ENCODE data around the gene TULP4. TPM values are rescaled to one million over a fixed set of nuclear protein-coding genes. Genes with fewer than 3 reads are reported as not detected.
A peak's percentile ranks its signal among the peaks of the same experiment; 100 is the strongest.

Gene TULP4
- total and polyA plus RNA-seq, 2 donors (not counting 1 experiment from before 2014, with no cell fraction given): 16.8 to 88.2 TPM

DNA sequence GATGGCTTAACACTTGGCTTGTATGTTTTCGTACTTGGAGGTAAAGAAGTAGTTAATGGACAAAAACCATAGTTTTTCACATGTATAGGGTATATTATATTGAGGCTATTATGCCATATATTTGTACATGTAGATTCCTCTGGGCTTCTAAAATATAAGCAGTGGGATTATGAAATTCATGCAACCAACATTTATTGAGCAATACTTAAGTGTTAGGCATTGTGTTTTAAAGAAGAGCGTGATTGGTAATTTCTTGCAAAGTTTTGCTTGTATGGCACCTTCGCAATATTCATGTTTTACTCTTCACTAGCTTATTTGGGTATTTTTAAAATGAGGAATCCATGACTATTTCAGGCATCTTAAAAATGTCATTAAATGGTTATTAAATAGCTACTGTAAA lies 2.5 kb downstream of the TULP4 start:
- Histone ChIP-seq H3K36me3 (ENCODE audit: control insufficient read depth, insufficient read depth, low read length) (no peaks in the 10 kb centered on the region), H3K9ac (ENCODE audit: insufficient read depth, low read length) (no peak overlapping the region), H3K4me3 (replicated peaks in 1 of 4; ENCODE audit: control extremely low read depth in 1 of 4, insufficient read depth in 1 of 4, low read depth in 3 of 4, low read length in 4 of 4) (no peak overlapping the region), H3K27ac (ENCODE audit: insufficient read depth, low read length) (no peak overlapping the region), H3K79me2 (ENCODE audit: control insufficient read depth, insufficient read depth, low read length) (no peaks in the 10 kb centered on the region), H2AFZ (ENCODE audit: low read length) (no peak overlapping the region), H3K9me3 (ENCODE audit: control insufficient read depth, insufficient read depth, low read depth, low read length) (no peaks in the 10 kb centered on the region), H4K20me1 (ENCODE audit: control insufficient read depth, extremely low read depth, insufficient read depth, low read length) (no peaks in the 10 kb centered on the region), H3K4me2 (ENCODE audit: extremely low read depth, insufficient read depth, low read length) (no peak overlapping the region), H3K4me1 (ENCODE audit: control insufficient read depth, extremely low read depth, insufficient read depth, low read length) (no peaks in the 10 kb centered on the region), H3K27me3 (ENCODE audit: control insufficient read depth, insufficient read depth, low read length) (no peaks in the 10 kb centered on the region)
- no peak for TF ChIP-seq EZH2 (IDR thresholded peaks at IDR 0.05; ENCODE audit: low read length, missing control alignments)
- TF ChIP-seq, protein P1, sequence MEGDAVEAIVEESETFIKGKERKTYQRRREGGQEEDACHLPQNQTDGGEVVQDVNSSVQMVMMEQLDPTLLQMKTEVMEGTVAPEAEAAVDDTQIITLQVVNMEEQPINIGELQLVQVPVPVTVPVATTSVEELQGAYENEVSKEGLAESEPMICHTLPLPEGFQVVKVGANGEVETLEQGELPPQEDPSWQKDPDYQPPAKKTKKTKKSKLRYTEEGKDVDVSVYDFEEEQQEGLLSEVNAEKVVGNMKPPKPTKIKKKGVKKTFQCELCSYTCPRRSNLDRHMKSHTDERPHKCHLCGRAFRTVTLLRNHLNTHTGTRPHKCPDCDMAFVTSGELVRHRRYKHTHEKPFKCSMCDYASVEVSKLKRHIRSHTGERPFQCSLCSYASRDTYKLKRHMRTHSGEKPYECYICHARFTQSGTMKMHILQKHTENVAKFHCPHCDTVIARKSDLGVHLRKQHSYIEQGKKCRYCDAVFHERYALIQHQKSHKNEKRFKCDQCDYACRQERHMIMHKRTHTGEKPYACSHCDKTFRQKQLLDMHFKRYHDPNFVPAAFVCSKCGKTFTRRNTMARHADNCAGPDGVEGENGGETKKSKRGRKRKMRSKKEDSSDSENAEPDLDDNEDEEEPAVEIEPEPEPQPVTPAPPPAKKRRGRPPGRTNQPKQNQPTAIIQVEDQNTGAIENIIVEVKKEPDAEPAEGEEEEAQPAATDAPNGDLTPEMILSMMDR (conservative IDR thresholded peaks at IDR 0.05 in 1 of 2, IDR thresholded peaks at IDR 0.05 in 1 of 2; ENCODE audit: low read depth in 1 of 2, low read length in 2 of 2): no peak
- peak in 1 of 2 donors; percentile 15 for DNase-seq (ENCODE audit: low read depth in 2 of 2)

DNA sequence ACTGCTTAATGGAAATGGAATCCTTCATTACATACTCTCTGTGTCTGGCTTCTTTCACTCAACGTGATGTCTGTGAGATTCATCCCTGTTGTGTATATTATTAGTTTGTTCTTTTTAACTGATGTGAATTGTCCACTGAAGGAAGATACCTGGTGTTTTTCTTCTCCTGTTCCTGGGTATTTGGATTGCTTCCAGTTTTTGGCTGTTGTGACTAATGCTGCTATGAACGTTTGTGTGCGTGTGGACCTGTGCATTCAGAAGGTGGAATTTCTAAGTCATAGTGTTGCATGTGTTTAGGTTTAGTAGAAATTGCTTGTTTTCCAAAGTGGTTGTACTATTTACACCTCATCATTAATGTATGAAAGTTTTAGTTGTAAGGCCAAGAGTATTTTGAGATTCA lies 3.8 kb downstream of the TULP4 start:
- Histone ChIP-seq H3K4me3 (replicated peaks in 1 of 4; ENCODE audit: control extremely low read depth in 1 of 4, insufficient read depth in 1 of 4, low read depth in 3 of 4, low read length in 4 of 4) (no peak overlapping the region), H2AFZ (ENCODE audit: low read length) (no peak overlapping the region), H3K27me3 (ENCODE audit: control insufficient read depth, insufficient read depth, low read length) (no peaks in the 10 kb centered on the region), H3K27ac (ENCODE audit: insufficient read depth, low read length) (no peak overlapping the region), H3K36me3 (ENCODE audit: control insufficient read depth, insufficient read depth, low read length) (no peaks in the 10 kb centered on the region), H3K9ac (ENCODE audit: insufficient read depth, low read length) (no peak overlapping the region), H3K4me1 (ENCODE audit: control insufficient read depth, extremely low read depth, insufficient read depth, low read length) (no peaks in the 10 kb centered on the region), H3K9me3 (ENCODE audit: control insufficient read depth, insufficient read depth, low read depth, low read length) (no peaks in the 10 kb centered on the region), H4K20me1 (ENCODE audit: control insufficient read depth, extremely low read depth, insufficient read depth, low read length) (no peaks in the 10 kb centered on the region), H3K79me2 (ENCODE audit: control insufficient read depth, insufficient read depth, low read length) (no peaks in the 10 kb centered on the region), H3K4me2 (ENCODE audit: extremely low read depth, insufficient read depth, low read length) (no peak overlapping the region)
- peak in 1 of 2 donors; percentile 55 for DNase-seq (ENCODE audit: low read depth in 2 of 2)
- TF ChIP-seq, protein P1 (conservative IDR thresholded peaks at IDR 0.05 in 1 of 2, IDR thresholded peaks at IDR 0.05 in 1 of 2; ENCODE audit: low read depth in 1 of 2, low read length in 2 of 2): no peak
- TF ChIP-seq EZH2 (IDR thresholded peaks at IDR 0.05; ENCODE audit: low read length, missing control alignments): no peak

DNA sequence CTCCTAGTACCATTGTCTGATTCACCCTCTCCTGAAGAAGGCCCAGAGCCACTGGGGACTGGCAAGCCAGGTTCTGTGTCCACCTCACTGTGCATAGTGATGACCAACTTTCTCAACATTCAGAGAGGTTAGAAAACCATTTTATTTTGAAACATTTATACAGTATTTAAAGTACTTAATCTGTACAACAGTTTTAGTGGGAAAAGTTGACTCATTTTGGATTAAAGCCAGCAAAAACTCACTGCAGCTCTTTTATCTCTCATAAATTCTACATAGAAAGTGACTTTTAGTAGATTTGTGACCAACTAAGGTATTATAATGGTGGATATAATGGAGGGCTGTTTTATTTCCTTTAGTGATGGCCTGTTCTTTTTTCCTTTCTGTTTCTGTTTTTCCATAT lies 9.7 kb downstream of the TULP4 start:
- no peak overlapping the region for H3K27ac ChIP-seq (ENCODE audit: insufficient read depth, low read length)

More for the DNA sequence above, 9.7 kb downstream of the TULP4 start:
- H3K4me3 ChIP-seq (replicated peaks in 1 of 4; ENCODE audit: control extremely low read depth in 1 of 4, insufficient read depth in 1 of 4, low read depth in 3 of 4, low read length in 4 of 4): no peak overlapping the region
- H3K9ac ChIP-seq (ENCODE audit: insufficient read depth, low read length): no peak overlapping the region
- H3K36me3 ChIP-seq (ENCODE audit: control insufficient read depth, insufficient read depth, low read length): no peaks in the 10 kb centered on the region
- TF ChIP-seq EZH2 (IDR thresholded peaks at IDR 0.05; ENCODE audit: low read length, missing control alignments): no peak
- TF ChIP-seq, protein P1 (conservative IDR thresholded peaks at IDR 0.05 in 1 of 2, IDR thresholded peaks at IDR 0.05 in 1 of 2; ENCODE audit: low read depth in 1 of 2, low read length in 2 of 2): no peak
- no peak overlapping the region for H2AFZ ChIP-seq (ENCODE audit: low read length)
- H3K4me1 ChIP-seq (ENCODE audit: control insufficient read depth, extremely low read depth, insufficient read depth, low read length): peaks cover 8% of the 10 kb centered on the region
- no peaks in the 10 kb centered on the region for H3K9me3 ChIP-seq (ENCODE audit: control insufficient read depth, insufficient read depth, low read depth, low read length)
- no peaks in the 10 kb centered on the region for H3K79me2 ChIP-seq (ENCODE audit: control insufficient read depth, insufficient read depth, low read length)
- H3K4me2 ChIP-seq (ENCODE audit: extremely low read depth, insufficient read depth, low read length): no peak overlapping the region
- peak; percentile 68 to 83 for DNase-seq (ENCODE audit: low read depth in 2 of 2)
- no peaks in the 10 kb centered on the region for H4K20me1 ChIP-seq (ENCODE audit: control insufficient read depth, extremely low read depth, insufficient read depth, low read length)
- H3K27me3 ChIP-seq (ENCODE audit: control insufficient read depth, insufficient read depth, low read length): no peaks in the 10 kb centered on the region

Measured in fibroblast of lung (primary cell).